HUES6 (cell line): ENCODE data around the gene TMEM217.
"Not testable (repeated sequence)": the region's sequence is repeated elsewhere in the genome, so short reads cannot be mapped to it uniquely, and the experiment has no call there.

Experiments used
- H3K27ac ChIP-seq: 2 replicates; pipeline ENCODE4 v1.7.0; 2013; ENCODE audit warnings: low read depth, mild to moderate bottlenecking, low read length, inconsistent platforms
- H3K27me3 ChIP-seq: 2 replicates; pipeline ENCODE4 v1.6.1; 2013; ENCODE audit warnings: low read length; ENCODE audit not compliant: control insufficient read depth, insufficient read depth
- H3K36me3 ChIP-seq: 2 replicates; pipeline ENCODE4 v1.6.1; 2013; ENCODE audit warnings: low read length; ENCODE audit not compliant: control insufficient read depth, insufficient read depth
- H3K4me1 ChIP-seq: 2 replicates; pipeline ENCODE4 v1.6.1; 2013; ENCODE audit warnings: low read length; ENCODE audit not compliant: control insufficient read depth, insufficient read depth
- H3K4me3 ChIP-seq: 2 replicates; pipeline ENCODE4 v1.5.1; 2013; ENCODE audit warnings: low read depth, low read length
- H3K9ac ChIP-seq: one replicate; pipeline ENCODE4 v1.6.1; 2013; ENCODE audit warnings: mild to moderate bottlenecking, low read length
- H3K9me3 ChIP-seq: 2 replicates; pipeline ENCODE4 v1.6.1; 2013; ENCODE audit warnings: low read depth, low read length; ENCODE audit not compliant: control insufficient read depth, insufficient read depth

TMEM217 gene

DNA sequence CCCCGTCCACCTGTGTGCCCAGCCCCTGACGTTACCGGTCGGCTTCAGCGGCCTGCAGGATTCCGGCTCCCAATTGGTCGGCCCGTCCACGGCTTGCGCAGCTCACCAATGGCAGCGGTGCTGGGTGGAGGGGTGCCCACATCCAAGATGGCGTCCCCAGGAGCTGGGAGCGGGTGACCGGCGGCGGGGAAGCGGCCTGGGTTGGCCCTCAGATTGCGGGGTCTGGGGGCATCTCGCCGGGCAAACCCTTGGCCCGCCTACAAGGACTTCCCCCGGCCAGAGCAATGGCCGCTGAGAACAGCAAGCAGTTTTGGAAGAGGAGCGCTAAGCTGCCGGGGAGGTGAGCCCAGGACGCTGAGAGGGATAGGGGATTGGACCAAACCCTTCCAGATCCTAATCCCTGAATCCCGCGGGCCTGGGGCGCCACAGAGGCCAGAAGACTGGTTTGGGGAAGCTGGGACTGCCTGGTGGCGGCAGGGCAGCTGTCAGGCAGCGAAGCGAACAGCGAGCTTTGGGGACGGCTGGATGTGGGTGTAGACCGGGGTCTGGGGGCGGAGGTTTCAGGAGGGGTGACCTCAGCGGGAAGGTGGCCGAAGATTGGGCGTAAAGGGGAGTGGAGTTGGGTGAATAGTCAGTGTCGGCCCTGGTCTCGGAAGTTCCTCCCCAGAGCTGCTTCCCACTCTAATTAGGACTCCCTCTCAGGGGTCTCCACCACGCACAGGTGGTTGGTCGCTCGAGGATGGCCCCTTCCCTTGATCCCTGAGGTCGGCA lies at the start of gene TMEM217, which contains the start of gene TBC1D22B:
Gene TMEM217 (minus strand): TSS at position 511 of the 771 bp plus-strand sequence. CDS start 39,114 bp downstream, outside the sequence.
Gene TBC1D22B (plus strand): TSS at position 139 of the 771 bp plus-strand sequence. CDS start 146 bp downstream, at position 285.
- Histone ChIP-seq H3K9me3 (no peaks in the 10 kb centered on the region), H3K36me3 (no peaks in the 10 kb centered on the region), H3K27ac (peak within 1 kb of the TSS; percentile 72), H3K4me1 (peaks cover 10% of the 10 kb centered on the region; the same call in 1 of the 2 replicates), H3K4me3 (peak within 1 kb of the TSS; percentile 94), H3K27me3 (no peaks in the 10 kb centered on the region), H3K9ac (peak within 1 kb of the TSS; percentile 89)

DNA sequence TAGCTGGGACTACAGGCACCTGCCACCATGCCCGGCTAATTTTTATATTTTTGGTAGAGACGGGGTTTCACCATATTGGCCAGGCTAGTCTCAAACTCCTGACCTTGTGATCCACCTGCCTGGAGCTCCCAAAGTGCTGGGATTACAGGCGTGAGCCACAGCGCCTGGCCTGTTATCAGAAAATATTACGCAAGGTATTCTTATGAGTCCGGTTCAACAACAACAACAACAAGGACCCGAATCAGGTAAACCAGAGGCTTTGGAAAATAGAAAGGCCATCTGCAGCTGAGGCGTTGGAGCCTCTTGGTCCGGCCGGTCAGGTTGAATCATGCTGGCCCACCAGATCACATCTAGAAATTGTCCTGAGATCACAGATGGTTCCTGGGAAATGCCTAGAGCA lies 49.5 kb upstream of the TMEM217 start:
- not testable (repeated sequence) for H3K4me1 ChIP-seq, H3K27me3 ChIP-seq, H3K4me3 ChIP-seq, H3K27ac ChIP-seq, H3K9me3 ChIP-seq, H3K9ac ChIP-seq
- H3K36me3 ChIP-seq, result peaks cover 18% of the 10 kb centered on the region

DNA sequence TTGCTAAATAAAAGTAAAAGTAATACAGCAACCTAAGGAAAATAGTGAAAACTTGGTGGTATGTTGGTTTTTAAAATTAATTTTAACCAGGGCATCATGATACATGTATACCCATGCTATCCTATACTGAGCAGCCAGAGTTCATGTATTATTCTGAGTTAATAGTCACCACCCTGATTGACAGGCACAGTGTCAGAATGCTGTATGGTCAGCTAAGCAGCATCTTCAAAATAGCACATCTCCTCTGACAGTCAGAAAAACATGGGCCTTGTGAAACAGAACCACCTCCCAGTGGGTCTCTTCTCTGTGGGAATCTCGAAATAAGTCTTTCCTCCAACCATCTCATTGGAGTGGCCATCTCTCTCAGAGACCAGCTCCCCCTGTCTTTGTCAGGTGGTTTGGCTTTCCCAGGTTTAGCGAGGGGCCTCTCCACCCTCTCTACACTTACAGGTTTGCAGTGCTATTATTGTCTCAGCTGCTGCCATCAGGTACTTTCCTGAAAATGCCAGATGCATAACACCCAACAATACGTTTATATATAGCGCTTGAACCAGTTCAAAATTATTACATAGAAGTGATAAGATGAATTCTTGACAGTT lies 48.8 kb upstream of the TMEM217 start:
- Histone ChIP-seq H3K4me3 (no peak overlapping the region), H3K9ac (no peak overlapping the region), H3K9me3 (no peaks in the 10 kb centered on the region), H3K4me1 (no peaks in the 10 kb centered on the region), H3K36me3 (peaks cover 23% of the 10 kb centered on the region), H3K27ac (no peak overlapping the region), H3K27me3 (no peaks in the 10 kb centered on the region)

DNA sequence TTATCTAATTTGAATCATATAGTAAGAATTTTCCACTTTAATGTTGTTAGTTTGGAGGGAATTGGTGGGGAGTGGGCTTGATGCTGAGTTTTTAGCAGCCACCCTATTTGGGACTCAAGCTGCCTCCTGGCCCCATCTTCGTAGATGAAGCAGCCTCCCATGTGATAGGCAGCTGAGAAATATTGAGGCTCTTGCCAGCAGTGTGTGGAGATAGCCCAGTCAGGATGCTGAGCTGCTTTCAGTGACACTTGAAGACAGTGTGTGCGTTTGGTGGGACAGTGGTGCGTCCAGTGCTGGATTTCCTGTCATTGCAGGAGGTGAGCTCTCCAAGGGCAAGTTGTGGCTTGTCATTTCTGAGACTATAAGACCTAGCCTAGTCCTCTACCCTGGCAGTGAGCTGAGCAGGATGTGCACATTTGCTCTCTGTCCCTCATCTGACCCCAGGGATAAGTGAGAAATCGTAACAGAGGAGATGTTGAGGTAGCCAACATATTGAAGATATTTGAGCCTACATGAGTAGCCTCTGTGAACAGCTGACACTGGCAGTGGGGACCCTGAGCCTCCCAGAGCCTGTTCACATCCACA lies 48.0 kb upstream of the TMEM217 start:
- H3K27ac ChIP-seq, result no peak overlapping the region
- no peak overlapping the region for H3K4me3 ChIP-seq
- H3K9ac ChIP-seq, result no peak overlapping the region
- no peaks in the 10 kb centered on the region for H3K4me1 ChIP-seq
- H3K27me3 ChIP-seq, result no peaks in the 10 kb centered on the region
- peaks cover 28% of the 10 kb centered on the region for H3K36me3 ChIP-seq
- no peaks in the 10 kb centered on the region for H3K9me3 ChIP-seq

DNA sequence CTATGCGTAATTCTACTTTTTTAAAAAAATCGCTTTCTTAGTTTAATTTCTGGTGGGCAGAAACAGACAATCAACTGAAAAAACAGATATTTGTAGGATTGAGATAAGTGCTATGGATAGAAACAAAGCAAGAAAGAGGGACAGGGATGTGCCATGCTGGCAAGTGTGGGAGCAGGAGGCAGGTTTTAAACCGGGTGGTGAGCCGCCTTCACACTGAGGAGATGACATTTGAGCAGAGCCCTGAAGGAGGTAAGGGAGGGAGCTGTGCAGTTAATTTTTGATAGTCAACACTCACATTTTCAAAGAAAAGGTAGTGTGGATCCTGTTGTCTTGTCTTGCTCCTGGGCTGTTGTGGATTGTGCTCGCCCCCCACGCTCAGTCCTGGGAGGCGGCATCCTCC lies 46.8 kb upstream of the TMEM217 start:
- no peaks in the 10 kb centered on the region for H3K27me3 ChIP-seq
- no peak overlapping the region for H3K27ac ChIP-seq
- peaks cover 28% of the 10 kb centered on the region for H3K36me3 ChIP-seq
- no peak overlapping the region for H3K4me3 ChIP-seq
- no peaks in the 10 kb centered on the region for H3K9me3 ChIP-seq
- H3K9ac ChIP-seq, result no peak overlapping the region
- no peaks in the 10 kb centered on the region for H3K4me1 ChIP-seq

DNA sequence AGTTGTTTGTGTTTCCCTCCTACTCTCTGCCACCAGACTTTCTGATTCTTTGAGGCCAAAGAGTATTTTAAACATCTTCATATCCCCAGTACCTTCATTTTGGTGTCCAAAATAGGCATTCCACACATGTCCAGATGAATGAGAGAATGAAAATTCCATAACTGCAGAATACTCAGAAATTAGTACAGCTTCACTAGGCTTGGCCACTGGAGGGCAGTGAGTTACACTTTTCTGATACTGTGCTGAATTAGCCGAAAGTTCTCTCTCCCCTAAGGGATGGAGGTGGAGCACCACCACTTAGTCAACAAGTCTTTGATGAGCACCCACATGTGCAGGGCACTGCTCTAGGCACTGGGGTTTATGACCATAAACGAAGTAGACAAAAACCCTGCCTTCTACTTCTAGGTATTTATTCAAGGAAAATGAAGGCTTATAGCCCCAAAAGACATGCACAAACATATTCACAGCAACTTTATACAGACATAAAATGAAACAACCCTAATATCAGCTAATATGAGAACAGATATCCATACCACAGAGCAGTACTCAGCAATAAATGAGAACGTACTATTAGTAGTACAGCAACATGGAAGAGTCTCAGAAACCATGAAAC lies 46.1 kb upstream of the TMEM217 start:
- Histone ChIP-seq H3K27ac (no peak overlapping the region), H3K9ac (no peak overlapping the region), H3K27me3 (no peaks in the 10 kb centered on the region), H3K9me3 (no peaks in the 10 kb centered on the region), H3K4me1 (no peaks in the 10 kb centered on the region), H3K36me3 (peaks cover 28% of the 10 kb centered on the region), H3K4me3 (no peak overlapping the region)

DNA sequence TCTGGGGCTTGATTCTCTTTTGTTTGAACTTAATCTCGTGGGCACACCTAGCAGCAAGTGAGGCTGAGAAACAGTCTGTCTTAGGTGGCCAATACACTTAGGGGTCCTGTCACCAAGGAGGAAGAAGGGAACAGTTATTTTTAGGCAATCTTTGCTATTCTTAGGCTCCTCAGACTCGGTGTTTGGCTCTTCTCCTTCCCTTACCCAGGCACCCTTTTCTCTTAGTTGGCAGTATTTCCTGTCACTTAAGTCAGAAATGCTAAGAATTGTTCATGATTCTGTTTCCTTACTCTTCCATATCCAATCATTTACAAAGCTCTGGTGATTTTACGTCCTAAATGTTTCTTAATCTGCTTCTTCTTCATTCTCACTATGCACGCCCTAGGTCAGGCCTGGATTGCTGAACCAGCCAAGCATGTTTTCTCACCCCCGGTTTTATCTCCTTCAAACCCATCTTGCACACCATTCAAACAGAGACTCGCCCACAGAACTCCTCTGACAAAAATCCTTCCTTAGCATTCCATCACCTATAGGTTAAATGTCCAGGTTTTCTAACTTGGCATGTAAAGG lies 45.2 kb upstream of the TMEM217 start:
- H3K9ac ChIP-seq, result no peak overlapping the region
- H3K9me3 ChIP-seq, result no peaks in the 10 kb centered on the region
- H3K36me3 ChIP-seq, result peaks cover 35% of the 10 kb centered on the region
- no peaks in the 10 kb centered on the region for H3K27me3 ChIP-seq
- H3K27ac ChIP-seq, result no peak overlapping the region
- no peaks in the 10 kb centered on the region for H3K4me1 ChIP-seq
- H3K4me3 ChIP-seq, result no peak overlapping the region

DNA sequence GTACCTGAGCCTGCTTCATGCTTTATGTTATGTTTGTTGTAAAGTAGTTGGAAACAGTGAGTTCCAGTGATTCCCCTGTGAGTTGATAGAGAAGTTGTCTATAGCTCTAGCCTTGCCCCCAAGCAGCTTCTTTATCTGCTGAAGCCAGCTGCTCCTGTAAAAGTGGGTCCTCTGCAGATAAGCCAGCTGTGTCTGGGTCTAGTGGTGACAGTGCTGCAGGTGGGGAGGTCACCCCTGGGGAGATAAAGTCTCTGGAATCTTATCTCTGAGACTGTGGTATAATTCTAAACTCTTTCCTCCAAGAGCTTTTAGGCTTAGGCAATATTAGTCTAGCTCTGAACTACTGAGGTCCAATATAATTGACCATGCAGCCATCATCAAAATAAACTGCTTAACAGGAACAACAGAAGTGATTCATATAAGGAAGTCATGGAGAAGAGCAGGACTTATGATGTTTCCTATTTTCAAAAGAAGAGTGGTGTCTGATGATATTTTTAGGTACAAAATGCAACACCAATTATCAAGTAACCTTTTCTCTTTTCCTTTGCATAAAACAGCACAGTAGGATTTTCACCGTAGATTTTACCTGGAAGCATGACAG lies 44.2 kb upstream of the TMEM217 start:
- H3K27ac ChIP-seq, result no peak overlapping the region
- H3K27me3 ChIP-seq, result no peaks in the 10 kb centered on the region
- peaks cover 41% of the 10 kb centered on the region for H3K36me3 ChIP-seq
- no peak overlapping the region for H3K4me3 ChIP-seq
- no peaks in the 10 kb centered on the region for H3K4me1 ChIP-seq
- H3K9ac ChIP-seq, result no peak overlapping the region
- H3K9me3 ChIP-seq, result no peaks in the 10 kb centered on the region

DNA sequence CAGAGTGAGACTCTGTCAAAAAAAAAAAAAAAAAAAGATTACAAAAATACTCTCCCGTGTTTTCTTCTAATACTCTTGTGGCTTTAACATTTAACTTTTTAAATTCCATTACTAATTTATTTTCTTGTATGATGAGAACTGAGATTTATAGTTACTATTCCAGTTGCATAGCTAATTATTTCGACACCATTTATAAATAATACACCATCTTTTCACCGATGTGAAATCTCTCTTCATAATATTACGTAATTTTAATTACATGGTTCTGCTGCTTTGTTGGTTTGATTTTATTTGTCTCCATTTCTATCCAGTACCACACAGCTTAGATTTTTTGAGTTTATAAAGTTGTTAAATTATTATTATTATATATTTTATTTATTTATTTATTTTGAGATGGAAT lies 42.0 kb upstream of the TMEM217 start:
- no peaks in the 10 kb centered on the region for H3K27me3 ChIP-seq
- no peak overlapping the region for H3K4me3 ChIP-seq

DNA sequence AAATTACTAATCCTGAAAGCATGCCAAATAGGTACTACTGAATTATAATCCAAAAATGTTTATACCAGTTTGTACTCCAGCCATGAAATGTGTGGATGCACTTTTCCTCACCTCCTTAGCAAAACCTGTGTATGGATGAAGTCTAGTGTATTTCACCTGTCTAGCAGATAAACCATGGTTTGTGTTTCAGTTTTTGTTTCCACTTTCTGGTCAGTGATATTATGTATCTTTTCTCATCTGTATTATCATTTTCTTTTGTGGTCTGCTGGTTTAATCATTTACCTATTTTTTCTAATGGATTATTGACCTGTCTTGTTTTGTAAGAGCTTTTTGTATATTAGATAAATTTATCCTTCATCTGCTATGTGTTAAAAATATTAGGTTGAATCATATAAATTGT lies 41.0 kb upstream of the TMEM217 start:
- peaks cover 51% of the 10 kb centered on the region for H3K36me3 ChIP-seq

More for the DNA sequence above, 42.0 kb upstream of the TMEM217 start:
- H3K9me3 ChIP-seq, result no peaks in the 10 kb centered on the region
- no peaks in the 10 kb centered on the region for H3K4me1 ChIP-seq
- H3K9ac ChIP-seq, result no peak overlapping the region
- H3K36me3 ChIP-seq, result peaks cover 47% of the 10 kb centered on the region
- H3K27ac ChIP-seq, result no peak overlapping the region

More for the DNA sequence above, 41.0 kb upstream of the TMEM217 start:
- no peak overlapping the region for H3K27ac ChIP-seq
- no peak overlapping the region for H3K9ac ChIP-seq
- H3K27me3 ChIP-seq, result no peaks in the 10 kb centered on the region
- no peaks in the 10 kb centered on the region for H3K4me1 ChIP-seq
- no peak overlapping the region for H3K4me3 ChIP-seq
- no peaks in the 10 kb centered on the region for H3K9me3 ChIP-seq
